CD4-positive, alpha-beta T cell treated with Interleukin-4 for 1 hour (primary cell): Measurements from ENCODE around the gene HYDIN.

Experiments
- DNase-seq, 2 donors: peaks; one replicate each; pipeline ENCODE4 v3.0.0-alpha.2; 2020 to 2022

The HYDIN gene

GRCh38 chr16:70781800-70782199 lies 448.7 kb downstream of the HYDIN start:
- no peak for DNase-seq

DNA sequence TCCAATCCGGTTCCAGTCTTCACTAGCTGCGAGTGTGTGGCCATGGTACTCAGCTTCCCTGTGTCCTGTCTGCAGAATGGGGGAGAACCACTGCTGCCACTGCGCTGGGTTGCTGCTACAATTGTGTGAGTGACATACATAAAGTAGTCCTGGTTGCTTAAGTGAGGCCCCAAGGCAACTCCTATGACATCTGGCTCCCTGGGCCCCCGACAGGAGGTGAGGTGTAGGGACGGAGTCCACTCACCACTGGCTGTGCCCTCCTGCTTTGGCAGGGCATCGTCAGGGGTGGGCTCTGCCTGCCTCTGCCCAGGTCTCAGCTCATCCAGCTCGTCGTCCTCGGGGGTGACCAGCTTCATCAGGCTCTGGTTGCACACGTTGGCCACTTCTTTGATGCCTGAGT lies 450.0 kb downstream of the HYDIN start:
- no peak for DNase-seq

DNA sequence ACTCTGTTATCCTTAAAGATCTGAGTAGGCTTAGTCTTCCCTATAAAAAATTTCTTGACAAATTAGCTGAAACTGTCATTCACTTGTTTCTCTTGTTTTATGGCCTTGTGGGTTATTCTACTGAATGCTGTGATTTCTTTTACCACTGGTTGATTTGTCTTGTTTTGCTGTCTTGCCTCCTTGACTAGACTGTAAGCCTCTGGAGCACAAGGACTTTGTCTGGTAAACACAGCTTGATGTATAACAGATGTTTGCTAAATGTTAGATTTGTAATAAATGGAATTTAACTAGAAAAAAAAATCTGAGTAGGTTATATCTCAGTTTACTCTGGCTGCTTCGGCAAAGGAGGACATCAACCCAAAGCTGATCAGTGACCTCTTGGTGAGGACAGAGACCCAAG lies 451.2 kb downstream of the HYDIN start:
- no peak for DNase-seq

DNA sequence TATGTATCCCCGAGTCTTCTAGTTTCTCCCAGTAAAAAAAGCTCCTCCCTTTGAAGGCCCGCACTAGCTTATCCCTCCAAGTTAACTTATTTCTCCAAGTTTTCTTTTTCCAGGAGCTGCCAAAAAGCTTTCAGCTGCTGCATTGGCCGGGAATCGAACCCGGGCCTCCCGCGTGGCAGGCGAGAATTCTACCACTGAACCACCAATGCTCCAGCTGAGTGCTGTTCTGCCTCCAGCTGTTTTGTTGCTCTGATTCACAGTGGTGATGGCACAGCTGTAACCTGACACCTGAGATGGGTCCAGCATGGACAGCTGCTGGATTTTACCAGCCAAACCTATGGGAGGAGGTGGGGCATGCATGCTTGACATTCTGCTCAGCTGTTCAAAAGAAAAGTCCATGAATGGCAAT lies 451.6 kb downstream of the HYDIN start:
- DNase-seq, result no peak

DNA sequence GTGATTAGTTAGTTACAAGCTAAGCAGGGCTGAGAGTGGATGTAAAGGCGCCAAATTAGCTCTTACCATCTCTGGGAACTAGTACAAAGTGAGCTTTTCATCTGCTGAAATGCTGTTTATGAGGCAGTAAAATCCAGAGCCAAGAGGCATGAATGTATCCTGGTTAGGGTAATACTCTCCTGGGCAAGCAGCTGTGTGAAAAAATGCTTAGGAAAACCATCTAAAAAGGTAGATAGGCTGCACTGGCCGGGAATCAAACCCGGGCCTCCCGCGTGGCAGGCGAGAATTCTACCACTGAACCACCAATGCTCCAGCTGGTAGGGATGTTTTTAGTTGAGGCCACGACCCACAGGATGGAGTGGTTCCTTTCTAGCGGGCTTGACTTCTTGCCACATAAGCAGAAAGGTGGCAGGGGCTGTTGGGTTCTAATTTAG lies 452.5 kb downstream of the HYDIN start:
- no peak for DNase-seq

DNA sequence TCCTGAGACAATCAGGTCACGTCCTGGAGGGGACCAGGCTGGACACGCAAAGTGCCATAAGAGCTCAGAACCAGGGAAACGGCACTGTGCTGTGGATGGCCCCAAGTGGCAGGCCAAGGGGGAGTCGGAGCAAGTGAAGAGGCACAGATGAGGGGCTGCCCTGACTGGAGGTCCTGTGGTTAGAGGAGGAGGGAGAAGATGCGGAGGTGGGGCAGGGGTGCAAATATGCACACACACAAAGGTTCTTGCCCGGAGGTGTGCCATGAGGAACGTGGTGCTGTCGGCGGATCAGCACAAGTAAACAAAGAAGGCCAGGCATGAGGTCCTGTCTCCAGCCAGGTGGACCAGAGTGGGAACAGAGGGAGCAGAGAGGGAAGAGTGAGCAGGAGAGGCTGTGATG lies 453.0 kb downstream of the HYDIN start:
- no peak for DNase-seq

GRCh38 chr16:70775399-70775798 lies 455.1 kb downstream of the HYDIN start:
- DNase-seq, result no peak

GRCh38 chr16:70774261-70774660 lies 456.3 kb downstream of the HYDIN start:
- no peak for DNase-seq

GRCh38 chr16:70772493-70772892 lies 458.0 kb downstream of the HYDIN start:
- no peak for DNase-seq

- peak; percentile 33 to 41 for DNase-seq
Observed at GRCh38 chr16:70770626-70771552, 459.6 kb downstream of the HYDIN start.

GRCh38 chr16:70770291-70770625 lies 460.3 kb downstream of the HYDIN start:
- DNase-seq, result no peak

DNA sequence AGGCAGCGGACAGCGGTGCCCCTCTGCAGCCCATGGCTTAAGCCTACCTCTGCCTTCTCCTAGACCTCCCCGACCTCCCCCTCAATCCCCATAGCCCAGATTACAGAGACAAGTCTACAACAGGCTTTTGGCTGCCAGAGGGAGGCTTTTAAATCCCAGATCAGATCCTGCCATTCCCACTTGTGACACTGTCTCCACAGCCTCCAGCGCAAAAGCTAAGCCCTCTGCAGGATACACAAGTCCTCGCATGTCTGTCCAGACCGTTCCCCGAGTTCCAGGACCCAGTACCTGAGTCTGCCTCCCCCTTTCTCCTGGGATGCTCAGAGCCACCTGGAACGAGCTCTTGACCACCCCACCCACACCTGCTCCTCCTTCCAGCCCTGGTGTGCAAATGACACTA lies 460.8 kb downstream of the HYDIN start:
- DNase-seq, result no peak

- no peak for DNase-seq
Observed at GRCh38 chr16:70769131-70769530, 461.4 kb downstream of the HYDIN start.

DNA sequence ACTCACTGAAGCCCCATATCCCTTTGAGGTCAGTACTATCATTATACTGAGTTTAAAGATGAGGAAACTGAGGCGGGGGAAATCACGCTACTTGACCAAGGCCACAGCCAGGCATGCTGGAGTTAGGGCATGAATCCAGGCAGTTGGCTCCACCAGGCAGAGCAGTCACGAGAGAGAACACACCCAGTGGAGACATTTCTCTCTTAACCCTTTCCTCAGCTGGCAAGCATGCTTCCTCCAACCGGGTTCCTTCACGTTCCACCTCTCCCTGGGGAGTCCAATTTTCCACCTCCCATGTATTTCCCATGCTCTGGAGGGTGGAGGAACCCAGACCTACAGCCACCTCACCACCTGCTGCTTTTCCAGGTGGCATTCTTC lies 462.3 kb downstream of the HYDIN start:
- no peak for DNase-seq

- DNase-seq, result no peak
Observed at GRCh38 chr16:70767377-70768202, 462.9 kb downstream of the HYDIN start.

DNA sequence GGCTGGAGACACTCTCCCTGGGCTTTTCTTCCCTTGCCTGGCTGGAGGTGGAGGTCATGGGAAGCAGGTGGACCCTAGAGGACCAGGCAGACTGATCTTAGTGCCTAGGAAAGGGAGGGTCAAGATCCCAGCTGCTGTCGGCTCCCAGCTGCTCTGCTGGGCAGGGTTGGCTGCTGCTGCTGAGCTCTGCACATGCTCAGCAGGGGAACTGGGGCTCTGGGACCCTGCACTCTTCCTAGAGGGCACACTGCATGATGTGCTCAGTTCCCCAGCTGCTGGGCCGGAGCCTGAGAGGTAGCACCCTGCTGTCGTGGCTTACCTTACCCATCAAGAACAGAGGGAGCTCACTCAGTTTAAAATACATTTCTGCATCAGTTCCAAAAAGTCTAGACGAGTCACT lies 463.9 kb downstream of the HYDIN start:
- DNase-seq, result no peak

GRCh38 chr16:70766176-70766575 lies 464.3 kb downstream of the HYDIN start:
- DNase-seq, result no peak

DNA sequence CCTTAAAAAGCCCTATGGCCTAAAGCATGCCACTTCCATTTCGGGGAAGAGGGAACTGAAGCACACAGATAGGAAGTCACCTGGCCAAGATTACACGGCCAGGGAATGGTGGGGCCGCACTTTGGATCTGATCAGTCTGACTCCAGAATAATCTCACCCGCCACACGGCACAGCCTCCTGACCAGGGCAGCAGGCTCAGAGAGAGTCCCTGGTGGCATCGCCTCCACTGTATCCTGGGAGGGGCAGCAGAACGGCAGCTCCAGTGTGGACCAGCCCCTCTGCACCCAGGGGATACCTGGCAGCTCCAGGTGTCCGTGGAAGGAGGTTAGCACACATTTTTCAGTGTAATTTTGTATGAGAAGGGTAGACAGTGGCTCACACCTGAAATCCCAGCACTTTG lies 465.0 kb downstream of the HYDIN start:
- DNase-seq, result no peak

- DNase-seq, result no peak
Observed at GRCh38 chr16:70764632-70765031, 465.9 kb downstream of the HYDIN start.

GRCh38 chr16:70760221-70760620 lies 470.3 kb downstream of the HYDIN start:
- no peak for DNase-seq

- DNase-seq, result no peak
Observed at GRCh38 chr16:70759666-70760065, 470.9 kb downstream of the HYDIN start.

GRCh38 chr16:70758786-70759185 lies 471.7 kb downstream of the HYDIN start:
- DNase-seq, result no peak
